Neuronal stem cell (in vitro differentiated cells): Measurements from ENCODE around the gene MLIP.

Experiments used
- DNase-seq: peaks from one replicate; pipeline ENCODE4 v3.0.0-alpha.2; 2013; ENCODE audit warnings: low spot score
- H2AFZ ChIP-seq: one replicate; pipeline ENCODE4 v1.6.1; 2013; ENCODE audit warnings: mild to moderate bottlenecking, low read length, inconsistent platforms
- H2AK5ac ChIP-seq: 2 replicates; pipeline ENCODE4 v1.6.1; 2013; ENCODE audit warnings: low read depth, mild to moderate bottlenecking, inconsistent platforms, low read length, moderate library complexity, mixed read lengths
- H2BK120ac ChIP-seq: 2 replicates; pipeline ENCODE4 v1.6.1; 2013; ENCODE audit warnings: low read depth, mild to moderate bottlenecking, inconsistent platforms, low read length, moderate library complexity, mixed read lengths
- H2BK12ac ChIP-seq: one replicate; pipeline ENCODE4 v1.6.1; 2013; ENCODE audit warnings: low read length, inconsistent platforms
- H2BK15ac ChIP-seq: 2 replicates; pipeline ENCODE4 v1.6.1; 2013; ENCODE audit warnings: mild to moderate bottlenecking, low read length, inconsistent platforms, mixed read lengths
- H2BK5ac ChIP-seq: one replicate; pipeline ENCODE4 v1.6.1; 2013; ENCODE audit warnings: inconsistent platforms, mild to moderate bottlenecking, low read length, moderate library complexity
- H3K14ac ChIP-seq: one replicate; pipeline ENCODE4 v1.6.1; 2013; ENCODE audit warnings: low read length, inconsistent platforms
- H3K18ac ChIP-seq: 2 replicates; pipeline ENCODE4 v1.6.1; 2013; ENCODE audit warnings: low read length, inconsistent platforms
- H3K23ac ChIP-seq: 2 replicates; pipeline ENCODE4 v1.6.1; 2013; ENCODE audit warnings: low read depth, mild to moderate bottlenecking, mixed read lengths, low read length, inconsistent platforms; ENCODE audit not compliant: poor library complexity
- H3K27ac ChIP-seq: replicated peaks from 3 replicates; pipeline ENCODE4 v1.5.1; 2013; ENCODE audit warnings: low read length, inconsistent platforms
- H3K27me3 ChIP-seq, 3 experiments: 2 replicates each; pipeline ENCODE4 v1.6.1; 2013; ENCODE audit warnings: low read length in 3 of 3, mild to moderate bottlenecking in 2 of 3, inconsistent platforms in 1 of 3, low read depth in 1 of 3, mixed read lengths in 1 of 3, moderate library complexity in 1 of 3; ENCODE audit not compliant: control insufficient read depth in 3 of 3, insufficient read depth in 3 of 3
- H3K36me3 ChIP-seq, 2 donors: replicated peaks in 1 of 2; 2 replicates each; pipeline ENCODE4 v1.6.1; 2013; ENCODE audit warnings: low read length in 2 of 2; ENCODE audit not compliant: control insufficient read depth in 2 of 2, insufficient read depth in 2 of 2
- H3K4ac ChIP-seq: 2 replicates; pipeline ENCODE4 v1.6.1; 2013; ENCODE audit warnings: inconsistent platforms, mild to moderate bottlenecking, low read length, moderate library complexity
- H3K4me1 ChIP-seq, 2 donors: 1 replicate in 1 of 2; 2 replicates in 1 of 2; pipeline ENCODE4 v1.6.1; 2013; ENCODE audit warnings: low read length in 2 of 2, low read depth in 1 of 2; ENCODE audit not compliant: control insufficient read depth in 2 of 2, insufficient read depth in 1 of 2
- H3K4me2 ChIP-seq: one replicate; pipeline ENCODE4 v1.6.1; 2013; ENCODE audit warnings: mild to moderate bottlenecking, low read length, inconsistent platforms; ENCODE audit not compliant: insufficient read depth, poor library complexity, severe bottlenecking
- H3K4me3 ChIP-seq, 2 donors: 2 replicates each; pipeline ENCODE4 v1.5.1; 2013; ENCODE audit warnings: low read length in 2 of 2, mild to moderate bottlenecking in 2 of 2, inconsistent platforms in 1 of 2, moderate library complexity in 1 of 2
- H3K79me1 ChIP-seq: one replicate; pipeline ENCODE4 v1.6.1; 2013; ENCODE audit warnings: low read depth, mild to moderate bottlenecking, inconsistent platforms, low read length, moderate library complexity
- H3K9ac ChIP-seq: one replicate; pipeline ENCODE4 v1.6.1; 2013; ENCODE audit warnings: mild to moderate bottlenecking, low read depth, low read length, inconsistent platforms; ENCODE audit not compliant: poor library complexity
- H3K9me3 ChIP-seq, 2 donors: replicated peaks in 1 of 2; 2 replicates each; pipeline versions ENCODE3 to v1.6.1; 2013; ENCODE audit warnings: low read length in 2 of 2, mild to moderate bottlenecking in 2 of 2, inconsistent platforms in 1 of 2, low read depth in 1 of 2, mixed read lengths in 1 of 2, moderate library complexity in 1 of 2; ENCODE audit not compliant: control insufficient read depth in 2 of 2, insufficient read depth in 1 of 2
- H4K8ac ChIP-seq: one replicate; pipeline ENCODE4 v1.6.1; 2013; ENCODE audit warnings: low read depth, mild to moderate bottlenecking, inconsistent platforms, low read length, moderate library complexity
- H4K91ac ChIP-seq: one replicate; pipeline ENCODE4 v1.6.1; 2013; ENCODE audit warnings: low read length, low read depth, mild to moderate bottlenecking, inconsistent platforms; ENCODE audit not compliant: poor library complexity
- WGBS, 2 donors: extraction: QIAGEN DNeasy Blood & Tissue Kit; methylation state at CpG; one replicate each; pipeline ENCODE4 v1.1.7; 2013; ENCODE audit warnings: missing lambda C conversion rate in 2 of 2, mixed read lengths in 1 of 2; ENCODE audit not compliant: insufficient read length in 2 of 2, insufficient replicate concordance in 1 of 2; ENCODE audit errors: extremely low coverage in 2 of 2; 5-methylcytosine and 5-hydroxymethylcytosine counted together

Gene MLIP

GRCh38 chr6:54262971-54263370, 151.7 kb downstream of the MLIP start:
- no peak for DNase-seq

GRCh38 chr6:54264581-54265272, 153.5 kb downstream of the MLIP start:
- H2AFZ ChIP-seq = no peak overlapping the region
- no peaks in the 10 kb centered on the region for H3K4me1 ChIP-seq
- no peak overlapping the region for H3K9ac ChIP-seq
- H2BK15ac ChIP-seq = no peak overlapping the region
- H4K91ac ChIP-seq = no peak overlapping the region
- H3K4ac ChIP-seq = no peak overlapping the region
- no peaks in the 10 kb centered on the region for H3K9me3 ChIP-seq
- H3K14ac ChIP-seq = no peak overlapping the region
- H3K4me3 ChIP-seq = no peak overlapping the region
- no peak overlapping the region for H2BK5ac ChIP-seq
- H3K4me2 ChIP-seq = no peak overlapping the region
- no peak for DNase-seq
- H2AK5ac ChIP-seq = no peak overlapping the region
- no peaks in the 10 kb centered on the region for H3K36me3 ChIP-seq
- H3K27me3 ChIP-seq = no peaks in the 10 kb centered on the region
- no peak overlapping the region for H3K18ac ChIP-seq
- no peak overlapping the region for H2BK120ac ChIP-seq
- H2BK12ac ChIP-seq = no peak overlapping the region
- no peak overlapping the region for H3K27ac ChIP-seq
- WGBS, 2 donors = no CpG with 5 or more reads among the region's 4 CpGs
- H4K8ac ChIP-seq = no peak overlapping the region
- H3K79me1 ChIP-seq = no peaks in the 10 kb centered on the region
- no peak overlapping the region for H3K23ac ChIP-seq

More at GRCh38 chr6:54262971-54263370, 151.7 kb downstream of the MLIP start:
- Histone ChIP-seq H2BK12ac (no peak overlapping the region), H3K27ac (no peak overlapping the region), H3K36me3 (no peaks in the 10 kb centered on the region), H2AFZ (no peak overlapping the region), H4K91ac (no peak overlapping the region), H4K8ac (no peak overlapping the region), H3K4me3 (no peak overlapping the region), H2AK5ac (no peak overlapping the region), H3K14ac (no peak overlapping the region), H3K18ac (no peak overlapping the region), H3K23ac (no peak overlapping the region), H2BK5ac (no peak overlapping the region), H3K9me3 (no peaks in the 10 kb centered on the region), H3K4me2 (no peak overlapping the region), H3K4me1 (no peaks in the 10 kb centered on the region), H2BK15ac (no peak overlapping the region), H3K4ac (no peak overlapping the region), H3K79me1 (no peaks in the 10 kb centered on the region), H3K27me3 (no peaks in the 10 kb centered on the region), H2BK120ac (no peak overlapping the region), H3K9ac (no peak overlapping the region)
- no CpG with 5 or more reads among the region's 2 CpGs for WGBS, 2 donors

DNA sequence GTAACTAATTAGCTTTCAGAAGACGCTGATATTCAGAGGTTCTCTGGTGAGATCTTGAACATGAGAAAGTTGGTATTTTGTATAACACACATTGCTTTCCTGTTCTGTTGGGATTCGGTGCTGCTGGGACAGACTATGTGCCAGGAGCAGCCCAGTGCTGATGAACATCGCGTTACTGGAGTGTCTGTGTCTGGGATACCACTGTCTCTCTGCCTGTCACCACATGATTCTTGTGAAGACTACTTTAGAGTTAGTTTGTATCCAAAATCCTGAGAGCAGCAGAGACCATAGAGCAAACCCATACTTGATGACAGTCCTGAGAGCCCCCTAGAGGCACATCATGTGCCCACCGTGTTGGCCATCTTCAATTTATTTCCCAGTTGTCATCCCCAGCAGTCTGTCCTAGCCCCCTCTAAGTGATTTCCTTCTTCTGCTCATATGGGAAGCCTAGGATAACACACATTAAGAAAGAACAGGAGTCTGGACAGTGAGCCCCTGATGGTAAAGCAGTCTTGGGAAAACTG, 155.2 kb downstream of the MLIP start:
- no peaks in the 10 kb centered on the region for H3K79me1 ChIP-seq
- no peak overlapping the region for H2BK5ac ChIP-seq
- H2BK15ac ChIP-seq = no peak overlapping the region
- H3K14ac ChIP-seq = no peak overlapping the region
- DNase-seq = no peak
- H2BK120ac ChIP-seq = no peak overlapping the region
- no peak overlapping the region for H3K4ac ChIP-seq
- peak overlapping the region; percentile 24 for H2AFZ ChIP-seq
- no peaks in the 10 kb centered on the region for H3K36me3 ChIP-seq
- no peak overlapping the region for H4K8ac ChIP-seq
- no peak overlapping the region for H3K18ac ChIP-seq
- no peak overlapping the region for H3K4me3 ChIP-seq
- H3K9ac ChIP-seq = no peak overlapping the region
- no CpG with 5 or more reads among the region's 5 CpGs for WGBS, 2 donors
- H3K4me2 ChIP-seq = no peak overlapping the region
- H2BK12ac ChIP-seq = no peak overlapping the region
- no peak overlapping the region for H3K27ac ChIP-seq
- no peak overlapping the region for H2AK5ac ChIP-seq
- H3K4me1 ChIP-seq = no peaks in the 10 kb centered on the region
- H3K9me3 ChIP-seq = no peaks in the 10 kb centered on the region
- H3K27me3 ChIP-seq = no peaks in the 10 kb centered on the region
- H3K23ac ChIP-seq = no peak overlapping the region
- no peak overlapping the region for H4K91ac ChIP-seq

- Histone ChIP-seq H3K36me3 (no peaks in the 10 kb centered on the region), H3K4me2 (no peak overlapping the region), H3K23ac (no peak overlapping the region), H2BK15ac (no peak overlapping the region), H2AFZ (no peak overlapping the region), H2BK12ac (no peak overlapping the region), H3K4ac (no peak overlapping the region), H3K27me3 (no peaks in the 10 kb centered on the region), H4K91ac (no peak overlapping the region), H2AK5ac (no peak overlapping the region), H3K27ac (no peak overlapping the region), H2BK120ac (no peak overlapping the region), H3K79me1 (no peaks in the 10 kb centered on the region), H3K4me1 (no peaks in the 10 kb centered on the region), H3K4me3 (no peak overlapping the region), H3K9ac (no peak overlapping the region), H4K8ac (no peak overlapping the region), H3K18ac (no peak overlapping the region), H3K14ac (no peak overlapping the region), H2BK5ac (no peak overlapping the region), H3K9me3 (no peaks in the 10 kb centered on the region)
- DNase-seq = no peak
- WGBS, 2 donors = no CpG with 5 or more reads among the region's 2 CpGs
Observed at GRCh38 chr6:54267798-54268197, 156.6 kb downstream of the MLIP start.
